CMK (cell line): Measurements from ENCODE around the gene CNTNAP2.
"Not testable (repeated sequence)": the region's sequence is repeated elsewhere in the genome, so short reads cannot be mapped to it uniquely, and the experiment has no call there.

Source experiments
- DNase-seq: peaks from one replicate; pipeline ENCODE4 v3.0.0-alpha.2; 2010; ENCODE audit warnings: low read depth

Gene CNTNAP2

GRCh38 chr7:148303295-148304082 lies 2186.9 kb downstream of the CNTNAP2 start:
- no peak for DNase-seq

GRCh38 chr7:148304083-148304335 lies 2187.4 kb downstream of the CNTNAP2 start:
- no peak for DNase-seq

GRCh38 chr7:148304456-148304855 lies 2187.9 kb downstream of the CNTNAP2 start:
- no peak for DNase-seq

- DNase-seq, result no peak
Measured at GRCh38 chr7:148306759-148307158, 2190.2 kb downstream of the CNTNAP2 start.

GRCh38 chr7:148318102-148318811 lies 2201.7 kb downstream of the CNTNAP2 start:
- no peak for DNase-seq

- no peak for DNase-seq
Measured at GRCh38 chr7:148318838-148319237, 2202.2 kb downstream of the CNTNAP2 start.

- DNase-seq, result no peak
Measured at GRCh38 chr7:148319316-148319808, 2202.8 kb downstream of the CNTNAP2 start.

GRCh38 chr7:148325208-148325607 lies 2208.6 kb downstream of the CNTNAP2 start:
- no peak for DNase-seq

- no peak for DNase-seq
Measured at GRCh38 chr7:148327379-148327778, 2210.8 kb downstream of the CNTNAP2 start.

- no peak for DNase-seq
Measured at GRCh38 chr7:148328906-148329305, 2212.3 kb downstream of the CNTNAP2 start.

GRCh38 chr7:148330124-148330818 lies 2213.7 kb downstream of the CNTNAP2 start:
- DNase-seq, result no peak

- no peak for DNase-seq
Measured at GRCh38 chr7:148330822-148331221, 2214.2 kb downstream of the CNTNAP2 start.

GRCh38 chr7:148331456-148331855 lies 2214.9 kb downstream of the CNTNAP2 start:
- DNase-seq, result not testable (repeated sequence)

- no peak for DNase-seq
Measured at GRCh38 chr7:148332191-148333186, 2215.9 kb downstream of the CNTNAP2 start.

- DNase-seq, result no peak
Measured at GRCh38 chr7:148334441-148334956, 2217.9 kb downstream of the CNTNAP2 start.

- no peak for DNase-seq
Measured at GRCh38 chr7:148334959-148335577, 2218.5 kb downstream of the CNTNAP2 start.

GRCh38 chr7:148335790-148336189 lies 2219.2 kb downstream of the CNTNAP2 start:
- no peak for DNase-seq

GRCh38 chr7:148336411-148336810 lies 2219.8 kb downstream of the CNTNAP2 start:
- DNase-seq, result no peak

GRCh38 chr7:148337246-148337965 lies 2220.8 kb downstream of the CNTNAP2 start:
- no peak for DNase-seq
